ENCODE data around the gene SELENOH.

- TF ChIP-seq CTCF (conservative IDR thresholded peaks at IDR 0.05; ENCODE audit: low read depth, low read length) (no peak), EZH2phosphoT487 (IDR thresholded peaks at IDR 0.05; ENCODE audit: borderline replicate concordance, low read length) (no peak), EZH2 (IDR thresholded peaks at IDR 0.05; ENCODE audit: low read length, unreplicated experiment) (no peak)
Measured at GRCh38 chr11:57764021-57764420, 22.7 kb downstream of the SELENOH start.

Data from PC-3 (cell line).